ENCODE measurements around the gene POU2F3.

Gene POU2F3

GRCh38 chr11:120239713-120240640, at the start of gene POU2F3:
Gene POU2F3, plus strand, starts transcription at chr11:120240140. Its CDS starts 204 bp downstream, at chr11:120240344.
- DNase-seq = no peak

- no peak for DNase-seq
Observed at GRCh38 chr11:120191058-120191457, 48.9 kb upstream of the POU2F3 start.

- no peak for DNase-seq
Observed at GRCh38 chr11:120192831-120193625, 46.9 kb upstream of the POU2F3 start.

- DNase-seq = no peak
Observed at GRCh38 chr11:120194166-120194565, 45.8 kb upstream of the POU2F3 start.

- no peak for DNase-seq
Observed at GRCh38 chr11:120195601-120196320, 44.2 kb upstream of the POU2F3 start.

GRCh38 chr11:120196826-120197225, 43.1 kb upstream of the POU2F3 start:
- DNase-seq = no peak

GRCh38 chr11:120197251-120197891, 42.6 kb upstream of the POU2F3 start:
- no peak for DNase-seq

- no peak for DNase-seq
Observed at GRCh38 chr11:120197977-120198376, 42.0 kb upstream of the POU2F3 start.

GRCh38 chr11:120198403-120198786, 41.5 kb upstream of the POU2F3 start:
- no peak for DNase-seq

- no peak for DNase-seq
Observed at GRCh38 chr11:120198787-120199469, 41.0 kb upstream of the POU2F3 start.

- DNase-seq = no peak
Observed at GRCh38 chr11:120199613-120200012, 40.3 kb upstream of the POU2F3 start.

GRCh38 chr11:120200677-120201076, 39.3 kb upstream of the POU2F3 start:
- no peak for DNase-seq

GRCh38 chr11:120201653-120202052, 38.3 kb upstream of the POU2F3 start:
- DNase-seq = no peak

GRCh38 chr11:120203626-120204025, 36.3 kb upstream of the POU2F3 start:
- DNase-seq = no peak

- no peak for DNase-seq
Observed at GRCh38 chr11:120205596-120206161, 34.3 kb upstream of the POU2F3 start.

GRCh38 chr11:120207512-120207911, 32.4 kb upstream of the POU2F3 start:
- DNase-seq = no peak

- no peak for DNase-seq
Observed at GRCh38 chr11:120208001-120208441, 31.9 kb upstream of the POU2F3 start.

GRCh38 chr11:120208777-120209176, 31.2 kb upstream of the POU2F3 start:
- no peak for DNase-seq

GRCh38 chr11:120209746-120210625, 30.0 kb upstream of the POU2F3 start:
- no peak for DNase-seq

All from cerebellar nuclear complex (tissue), 1 donor.